ENCODE data around the gene TTC39A. TPM values are rescaled to one million over a fixed set of nuclear protein-coding genes. Genes with fewer than 3 reads are reported as not detected.

TTC39A gene
- total and polyA plus RNA-seq, 2 donors (not counting 1 experiment from before 2014, with no cell fraction given): 0.28 to 1.5 TPM

DNA sequence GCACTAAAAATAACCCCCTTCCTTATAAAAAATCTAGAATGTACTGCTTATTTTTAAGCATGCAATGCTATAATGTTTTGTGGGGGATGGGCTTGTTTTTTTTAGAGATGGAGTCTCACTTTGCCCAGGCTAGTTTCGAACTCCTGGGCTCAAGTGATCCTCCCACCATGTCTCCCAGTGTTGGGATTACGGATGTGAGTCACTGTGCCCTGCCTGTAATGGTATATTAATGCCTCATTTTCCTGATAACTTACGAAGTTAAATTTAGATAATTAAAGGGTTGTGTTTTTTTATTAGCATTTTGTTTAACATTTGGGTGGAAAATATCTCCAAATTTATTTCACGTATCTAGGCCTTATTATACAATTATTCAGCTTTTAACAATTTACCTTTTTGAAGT, 87.8 kb downstream of the TTC39A start:
- Histone ChIP-seq H3K9me3 (ENCODE audit: control insufficient read depth, insufficient read depth, low read depth, low read length) (no peaks in the 10 kb centered on the region), H3K36me3 (ENCODE audit: control insufficient read depth, insufficient read depth, low read length) (no peaks in the 10 kb centered on the region), H3K9ac (ENCODE audit: insufficient read depth, low read length) (no peak overlapping the region), H3K27ac (ENCODE audit: insufficient read depth, low read length) (no peak overlapping the region), H3K4me3 (replicated peaks in 1 of 4; ENCODE audit: control extremely low read depth in 1 of 4, insufficient read depth in 1 of 4, low read depth in 3 of 4, low read length in 4 of 4) (no peak overlapping the region), H3K27me3 (ENCODE audit: control insufficient read depth, insufficient read depth, low read length) (no peaks in the 10 kb centered on the region), H3K4me1 (ENCODE audit: control insufficient read depth, extremely low read depth, insufficient read depth, low read length) (no peaks in the 10 kb centered on the region), H3K4me2 (ENCODE audit: extremely low read depth, insufficient read depth, low read length) (no peak overlapping the region), H2AFZ (ENCODE audit: low read length) (no peak overlapping the region), H4K20me1 (ENCODE audit: control insufficient read depth, extremely low read depth, insufficient read depth, low read length) (no peaks in the 10 kb centered on the region), H3K79me2 (ENCODE audit: control insufficient read depth, insufficient read depth, low read length) (peaks cover 95% of the 10 kb centered on the region)
- TF ChIP-seq EZH2 (IDR thresholded peaks at IDR 0.05; ENCODE audit: low read length, missing control alignments): no peak
- TF ChIP-seq, protein P1, sequence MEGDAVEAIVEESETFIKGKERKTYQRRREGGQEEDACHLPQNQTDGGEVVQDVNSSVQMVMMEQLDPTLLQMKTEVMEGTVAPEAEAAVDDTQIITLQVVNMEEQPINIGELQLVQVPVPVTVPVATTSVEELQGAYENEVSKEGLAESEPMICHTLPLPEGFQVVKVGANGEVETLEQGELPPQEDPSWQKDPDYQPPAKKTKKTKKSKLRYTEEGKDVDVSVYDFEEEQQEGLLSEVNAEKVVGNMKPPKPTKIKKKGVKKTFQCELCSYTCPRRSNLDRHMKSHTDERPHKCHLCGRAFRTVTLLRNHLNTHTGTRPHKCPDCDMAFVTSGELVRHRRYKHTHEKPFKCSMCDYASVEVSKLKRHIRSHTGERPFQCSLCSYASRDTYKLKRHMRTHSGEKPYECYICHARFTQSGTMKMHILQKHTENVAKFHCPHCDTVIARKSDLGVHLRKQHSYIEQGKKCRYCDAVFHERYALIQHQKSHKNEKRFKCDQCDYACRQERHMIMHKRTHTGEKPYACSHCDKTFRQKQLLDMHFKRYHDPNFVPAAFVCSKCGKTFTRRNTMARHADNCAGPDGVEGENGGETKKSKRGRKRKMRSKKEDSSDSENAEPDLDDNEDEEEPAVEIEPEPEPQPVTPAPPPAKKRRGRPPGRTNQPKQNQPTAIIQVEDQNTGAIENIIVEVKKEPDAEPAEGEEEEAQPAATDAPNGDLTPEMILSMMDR (conservative IDR thresholded peaks at IDR 0.05 in 1 of 2, IDR thresholded peaks at IDR 0.05 in 1 of 2; ENCODE audit: low read depth in 1 of 2, low read length in 2 of 2): no peak
- DNase-seq (ENCODE audit: low read depth in 2 of 2): no peak

DNA sequence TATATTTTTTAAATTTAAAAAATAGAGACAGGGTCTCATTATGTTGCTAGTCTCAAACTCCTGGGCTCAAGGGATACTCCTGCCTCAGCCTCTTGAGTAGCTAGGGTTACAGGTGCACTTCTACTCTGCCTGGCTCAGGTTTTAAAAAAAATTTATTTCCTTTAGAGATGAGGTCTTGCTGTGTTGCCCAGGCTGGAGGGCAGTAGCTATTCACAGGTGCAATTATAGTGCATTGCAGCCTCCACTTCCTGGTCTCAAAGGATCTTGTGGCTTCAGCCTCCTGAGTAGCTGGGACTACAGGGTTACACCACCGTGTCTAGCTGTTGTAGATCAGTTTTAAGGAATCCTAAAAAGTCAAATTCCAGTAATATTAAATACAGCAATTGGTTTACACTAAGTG, 89.2 kb downstream of the TTC39A start:
- Histone ChIP-seq H3K27ac (ENCODE audit: insufficient read depth, low read length) (no peak overlapping the region), H2AFZ (ENCODE audit: low read length) (no peak overlapping the region), H3K36me3 (ENCODE audit: control insufficient read depth, insufficient read depth, low read length) (no peaks in the 10 kb centered on the region), H3K4me1 (ENCODE audit: control insufficient read depth, extremely low read depth, insufficient read depth, low read length) (no peaks in the 10 kb centered on the region), H3K4me3 (replicated peaks in 1 of 4; ENCODE audit: control extremely low read depth in 1 of 4, insufficient read depth in 1 of 4, low read depth in 3 of 4, low read length in 4 of 4) (no peak overlapping the region), H3K27me3 (ENCODE audit: control insufficient read depth, insufficient read depth, low read length) (no peaks in the 10 kb centered on the region), H3K9ac (ENCODE audit: insufficient read depth, low read length) (no peak overlapping the region), H3K79me2 (ENCODE audit: control insufficient read depth, insufficient read depth, low read length) (peaks cover 92% of the 10 kb centered on the region), H3K4me2 (ENCODE audit: extremely low read depth, insufficient read depth, low read length) (no peak overlapping the region), H4K20me1 (ENCODE audit: control insufficient read depth, extremely low read depth, insufficient read depth, low read length) (no peaks in the 10 kb centered on the region), H3K9me3 (ENCODE audit: control insufficient read depth, insufficient read depth, low read depth, low read length) (no peaks in the 10 kb centered on the region)
- no peak for DNase-seq (ENCODE audit: low read depth in 2 of 2)
- TF ChIP-seq EZH2 (IDR thresholded peaks at IDR 0.05; ENCODE audit: low read length, missing control alignments): no peak

DNA sequence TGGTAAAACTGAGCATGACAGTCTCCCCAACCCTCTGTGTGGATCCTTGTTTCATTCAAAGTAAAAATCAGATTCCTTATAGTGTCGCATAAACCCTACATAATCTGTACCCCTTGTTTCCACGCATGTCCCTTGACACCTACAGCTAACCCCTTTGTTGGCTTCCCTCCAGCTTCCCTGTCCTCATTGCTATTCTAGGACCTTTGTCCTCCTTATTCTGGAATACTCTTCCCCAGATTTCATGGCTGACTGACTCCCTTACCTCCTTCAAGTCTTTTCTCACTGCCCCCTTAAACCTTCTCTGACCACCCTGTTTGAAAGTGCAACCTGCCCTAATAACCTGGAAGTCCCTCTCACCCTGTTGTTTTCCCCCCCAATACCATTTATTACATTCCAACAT, 90.3 kb downstream of the TTC39A start:
- Histone ChIP-seq H3K4me2 (ENCODE audit: extremely low read depth, insufficient read depth, low read length) (no peak overlapping the region), H3K27ac (ENCODE audit: insufficient read depth, low read length) (no peak overlapping the region), H3K9me3 (ENCODE audit: control insufficient read depth, insufficient read depth, low read depth, low read length) (no peaks in the 10 kb centered on the region), H3K9ac (ENCODE audit: insufficient read depth, low read length) (no peak overlapping the region), H3K27me3 (ENCODE audit: control insufficient read depth, insufficient read depth, low read length) (no peaks in the 10 kb centered on the region), H3K4me1 (ENCODE audit: control insufficient read depth, extremely low read depth, insufficient read depth, low read length) (peaks cover 5% of the 10 kb centered on the region), H2AFZ (ENCODE audit: low read length) (no peak overlapping the region), H3K4me3 (replicated peaks in 1 of 4; ENCODE audit: control extremely low read depth in 1 of 4, insufficient read depth in 1 of 4, low read depth in 3 of 4, low read length in 4 of 4) (no peak overlapping the region), H3K36me3 (ENCODE audit: control insufficient read depth, insufficient read depth, low read length) (no peaks in the 10 kb centered on the region), H4K20me1 (ENCODE audit: control insufficient read depth, extremely low read depth, insufficient read depth, low read length) (no peaks in the 10 kb centered on the region), H3K79me2 (ENCODE audit: control insufficient read depth, insufficient read depth, low read length) (peaks cover 82% of the 10 kb centered on the region)
- no peak for DNase-seq (ENCODE audit: low read depth in 2 of 2)
- TF ChIP-seq, protein P1 (conservative IDR thresholded peaks at IDR 0.05 in 1 of 2, IDR thresholded peaks at IDR 0.05 in 1 of 2; ENCODE audit: low read depth in 1 of 2, low read length in 2 of 2): no peak
- no peak for TF ChIP-seq EZH2 (IDR thresholded peaks at IDR 0.05; ENCODE audit: low read length, missing control alignments)
